Pulmonary artery endothelial cell (primary cell): ENCODE data around the gene CPNE7. TPM values are rescaled to one million over a fixed set of nuclear protein-coding genes. Genes with fewer than 3 reads are reported as not detected.
"Not testable (repeated sequence)": the region's sequence is repeated elsewhere in the genome, so short reads cannot be mapped to it uniquely, and the experiment has no call there.

Experiments used
- DNase-seq: peaks from one replicate; pipeline ENCODE4 v3.0.0-alpha.2; 2011; ENCODE audit warnings: low read depth, low spot score
- total RNA-seq: library from RNA; depleted of rRNA; stranded (reverse); fragments of >200 nt; gene quantifications from 2 replicates; pipeline ENCODE4 v1.2.3, GENCODE V29; 2014

Gene CPNE7
- total RNA-seq, 1 donor from 2014 or later, result 5.7 TPM

GRCh38 chr16:89621136-89621697, 45.7 kb downstream of the CPNE7 start:
- no peak for DNase-seq

GRCh38 chr16:89621698-89622409, 46.3 kb downstream of the CPNE7 start:
- DNase-seq, result no peak

- DNase-seq, result peak; percentile 66
These were observed 48.1 kb downstream of the CPNE7 start for GRCh38 chr16:89623511-89624261.

- no peak for DNase-seq
These were observed 49.5 kb downstream of the CPNE7 start for GRCh38 chr16:89624777-89625761.

GRCh38 chr16:89629827-89630610, 54.5 kb downstream of the CPNE7 start:
- no peak for DNase-seq

GRCh38 chr16:89633064-89633631, 57.6 kb downstream of the CPNE7 start:
- DNase-seq, result no peak

GRCh38 chr16:89634463-89635385, 59.2 kb downstream of the CPNE7 start:
- not testable (repeated sequence) for DNase-seq

GRCh38 chr16:89636663-89637062, 61.1 kb downstream of the CPNE7 start:
- DNase-seq, result no peak

- no peak for DNase-seq
These were observed 61.8 kb downstream of the CPNE7 start for GRCh38 chr16:89637379-89637778.

GRCh38 chr16:89638455-89638854, 62.9 kb downstream of the CPNE7 start:
- DNase-seq, result no peak

GRCh38 chr16:89639385-89639784, 63.8 kb downstream of the CPNE7 start:
- DNase-seq, result no peak

- no peak for DNase-seq
These were observed 66.0 kb downstream of the CPNE7 start for GRCh38 chr16:89641458-89642119.

GRCh38 chr16:89642574-89642973, 67.0 kb downstream of the CPNE7 start:
- no peak for DNase-seq

GRCh38 chr16:89643769-89644300, 68.3 kb downstream of the CPNE7 start:
- no peak for DNase-seq

GRCh38 chr16:89645122-89645521, 69.6 kb downstream of the CPNE7 start:
- DNase-seq, result no peak

GRCh38 chr16:89646270-89646669, 70.7 kb downstream of the CPNE7 start:
- no peak for DNase-seq
